UCSD-AML1 (cell line): ENCODE measurements around the gene SIGLEC1.

ENCODE experiments used
- DNase-seq: peaks from one replicate; lab custom pipeline; 2025; ENCODE audit not compliant: unreplicated experiment; lab: John Stamatoyannopoulos, UW

The SIGLEC1 gene

DNA sequence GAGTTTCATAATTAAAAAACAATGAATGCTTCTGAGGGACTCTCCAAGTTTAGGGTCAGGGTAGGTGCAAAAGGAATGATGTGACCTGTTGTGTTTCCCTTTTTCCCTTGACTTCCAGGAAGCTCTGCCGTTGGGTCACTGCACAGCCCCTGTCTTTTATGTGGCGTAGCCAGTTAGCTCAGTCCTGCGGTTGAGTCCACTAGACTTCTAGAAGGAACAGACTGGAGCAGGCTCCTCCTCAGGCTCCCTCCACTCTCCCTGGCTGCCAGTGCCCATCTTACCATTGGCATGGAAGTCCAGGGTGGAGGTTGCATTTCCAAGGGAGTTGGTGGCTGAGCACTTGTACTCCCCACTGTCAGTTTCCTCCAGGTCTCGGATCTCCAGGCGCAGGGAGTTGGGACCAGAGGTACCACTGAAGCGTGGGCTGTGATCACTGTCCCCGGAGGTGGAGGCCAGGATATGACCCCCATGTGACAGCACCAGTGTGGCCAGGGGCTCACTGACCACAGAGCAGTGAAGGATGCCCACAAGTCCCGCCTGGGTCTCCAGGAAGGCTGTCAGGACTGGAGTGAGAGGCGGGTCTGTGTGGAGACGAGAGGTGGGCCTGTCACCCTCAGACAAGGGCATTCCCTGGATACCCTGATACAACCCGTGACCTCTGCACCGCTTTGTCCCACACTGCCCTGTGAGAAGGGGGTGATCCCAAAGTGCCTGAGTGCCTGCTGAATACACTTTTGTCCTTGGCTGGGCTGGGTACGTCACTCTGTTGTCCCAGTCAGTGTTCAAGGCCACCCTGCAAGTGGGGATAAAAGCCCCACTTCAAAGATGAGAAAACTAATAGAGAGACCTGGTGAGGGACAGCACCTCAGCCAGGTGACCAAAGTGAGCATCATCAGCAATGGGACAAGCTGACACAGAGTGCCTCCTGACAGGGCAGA lies 11.1 kb downstream of the SIGLEC1 start:
- DNase-seq, result no peak

DNA sequence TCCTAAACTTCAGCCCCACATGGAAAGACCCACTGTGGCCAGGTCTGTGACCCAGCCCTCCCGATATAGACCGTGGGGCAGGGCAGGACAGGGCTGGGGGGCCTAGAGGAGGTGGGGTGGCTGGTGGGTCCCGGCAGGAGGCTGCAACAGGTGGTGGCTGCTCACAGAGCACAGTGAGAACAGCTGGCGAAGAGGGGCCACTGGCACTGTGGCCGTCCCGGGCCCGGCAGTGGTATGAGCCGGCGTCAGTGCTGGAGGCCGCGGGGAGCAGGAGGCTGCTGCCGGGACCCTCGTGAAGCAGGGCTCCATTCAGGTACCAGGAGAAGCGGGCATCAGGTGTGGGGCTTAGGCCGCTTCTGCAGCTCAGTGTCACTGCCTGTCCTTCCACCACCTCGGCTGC lies 13.4 kb downstream of the SIGLEC1 start:
- DNase-seq, result no peak

DNA sequence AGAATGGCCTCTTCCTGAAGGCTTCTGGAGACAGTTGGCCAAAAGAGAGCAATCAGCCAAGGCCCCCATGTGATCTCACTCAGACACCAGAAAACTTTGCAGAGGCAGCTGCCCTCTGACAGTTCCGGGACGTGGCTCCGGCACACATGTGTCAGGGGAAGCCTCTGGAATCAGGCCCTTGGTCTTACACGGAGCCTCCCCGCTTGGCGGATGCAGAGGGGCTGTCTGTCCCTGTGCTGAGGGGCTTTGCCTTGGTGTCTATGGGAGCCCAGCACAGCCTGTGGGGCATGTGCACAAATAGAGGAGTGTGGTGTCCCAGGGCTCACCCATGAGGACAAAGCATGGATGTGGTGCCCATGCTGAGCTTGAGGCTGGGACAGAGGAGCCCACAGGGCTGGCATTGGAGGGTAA lies 13.8 kb downstream of the SIGLEC1 start:
- no peak for DNase-seq

DNA sequence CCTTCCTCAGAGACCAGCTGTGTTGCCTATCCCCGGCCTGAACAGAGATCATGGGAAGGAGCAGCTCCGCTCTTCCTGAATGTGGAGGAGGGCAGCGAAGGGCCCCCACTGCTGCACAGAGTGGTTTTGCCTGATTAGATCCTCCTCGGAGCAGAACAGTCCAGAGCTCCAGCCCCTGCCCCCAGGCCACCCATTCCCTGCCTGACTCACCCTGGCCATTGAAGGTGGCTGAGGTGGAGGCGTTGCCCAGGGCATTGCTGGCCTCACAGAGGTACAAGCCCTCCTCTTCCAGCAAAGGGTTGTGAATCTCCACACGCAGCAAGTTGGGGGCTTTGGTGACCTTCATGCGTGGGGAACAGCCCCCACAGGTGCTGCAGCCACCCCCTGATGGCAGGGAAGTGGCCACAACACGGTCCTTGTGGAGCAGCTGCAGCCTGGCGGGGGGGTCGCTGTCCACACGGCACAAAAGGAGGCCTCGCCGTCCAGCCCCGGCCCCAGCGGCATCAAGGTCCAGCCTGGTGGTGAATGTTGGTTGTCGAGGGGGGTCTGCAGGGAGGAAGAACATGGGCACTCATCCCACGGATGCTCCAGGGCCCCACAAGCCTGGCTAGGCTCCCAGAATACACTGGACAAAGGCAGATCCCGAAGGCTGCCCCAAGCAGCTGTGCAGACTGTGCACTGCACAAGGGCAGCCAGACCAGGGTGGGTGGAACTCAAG lies 14.7 kb downstream of the SIGLEC1 start:
- no peak for DNase-seq

DNA sequence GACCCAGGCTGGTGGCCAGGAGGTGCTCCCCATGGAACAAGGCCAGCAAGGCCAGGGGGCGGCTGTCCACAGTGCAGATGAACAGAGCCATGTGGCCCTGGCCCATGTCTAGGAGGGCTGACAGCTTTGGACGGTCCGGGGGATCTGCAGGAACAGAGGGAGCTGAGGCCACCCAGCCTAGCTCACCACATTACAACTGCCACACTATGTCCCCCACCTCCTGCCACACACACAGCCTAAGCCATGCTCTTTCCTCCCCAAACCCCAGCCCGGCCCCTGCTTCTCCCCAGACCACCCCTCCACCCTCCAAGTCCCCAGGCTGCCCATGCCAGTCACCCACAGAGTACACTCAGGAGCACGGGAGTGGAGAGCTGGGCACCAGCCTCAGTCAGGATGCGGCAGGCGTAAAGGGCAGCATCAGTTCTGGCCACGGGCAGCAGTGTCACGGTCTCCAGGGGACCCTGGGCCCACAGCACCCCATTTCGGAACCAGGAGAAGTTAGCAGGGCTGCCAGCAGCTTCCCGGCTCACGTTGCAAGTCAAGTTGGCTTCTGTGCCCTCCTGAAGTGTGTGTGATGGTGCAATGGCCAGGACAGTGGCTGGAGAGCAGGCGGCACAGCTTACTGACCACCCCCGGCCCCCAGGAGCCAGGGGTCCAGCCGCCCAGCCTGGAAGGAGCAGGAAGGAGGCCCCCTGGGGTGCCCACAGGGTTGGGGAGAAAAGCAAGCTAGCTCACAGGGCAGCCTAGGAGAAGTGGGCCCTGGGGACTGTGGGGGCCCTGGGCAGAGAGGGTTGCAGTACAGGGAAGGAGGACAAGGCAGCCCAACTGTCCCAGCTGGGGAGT lies 15.4 kb downstream of the SIGLEC1 start:
- no peak for DNase-seq

DNA sequence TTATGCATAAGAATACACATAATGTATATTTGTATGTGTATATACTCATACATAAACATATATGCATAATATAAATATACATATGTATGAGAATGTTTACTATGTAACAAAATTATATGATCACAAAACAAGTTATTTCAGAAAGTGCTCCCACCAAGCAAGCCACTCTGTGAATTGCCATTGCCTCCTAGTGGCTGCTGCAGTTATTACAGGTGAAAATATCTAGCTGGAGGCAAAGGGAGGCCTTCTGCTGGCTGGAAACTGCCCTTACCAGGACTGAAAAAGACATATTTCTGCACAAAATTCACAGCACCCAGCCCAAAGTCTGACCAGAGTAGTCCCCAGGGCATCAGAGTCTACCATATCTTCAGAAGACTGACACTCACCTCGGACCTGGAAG lies 16.2 kb downstream of the SIGLEC1 start:
- DNase-seq, result no peak

DNA sequence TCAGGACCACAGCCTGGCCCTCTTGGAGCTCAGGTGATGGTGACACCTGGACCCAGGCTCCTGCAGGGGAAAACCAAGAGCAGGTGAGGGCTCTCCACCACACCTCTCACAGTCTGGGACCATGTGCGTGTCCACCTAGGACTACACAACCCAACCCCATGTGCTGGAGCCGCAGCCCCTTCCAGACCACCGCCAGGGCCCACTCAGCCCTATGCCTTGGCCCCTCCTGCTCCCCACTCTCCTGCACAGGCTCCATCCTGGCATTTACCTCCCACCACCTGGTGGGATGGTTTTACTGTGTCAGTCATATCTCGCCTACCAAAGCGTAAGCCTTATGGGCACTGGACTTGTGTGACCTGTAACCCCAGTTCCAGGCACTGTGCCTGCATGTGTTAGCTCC lies 17.5 kb downstream of the SIGLEC1 start:
- DNase-seq, result no peak

DNA sequence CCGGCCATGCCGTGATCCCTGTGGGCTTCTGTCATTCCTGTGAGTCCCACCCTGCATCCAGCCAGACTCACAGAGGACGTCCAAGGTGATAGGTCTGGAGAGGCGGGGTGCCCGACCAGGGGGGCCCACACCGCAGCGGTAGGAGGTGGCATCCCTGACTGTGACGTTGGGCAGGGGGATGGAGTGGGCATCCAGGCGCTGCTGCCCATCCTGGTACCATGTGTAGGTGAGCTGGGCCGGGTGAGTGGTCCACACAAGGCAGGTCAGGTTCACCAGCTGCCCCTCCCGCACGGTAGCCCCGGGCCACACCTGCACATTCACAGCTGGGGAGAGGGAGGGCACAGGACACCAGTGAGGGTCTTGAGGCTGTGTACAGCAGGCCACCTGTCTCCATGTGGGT lies 19.0 kb downstream of the SIGLEC1 start:
- DNase-seq, result no peak

DNA sequence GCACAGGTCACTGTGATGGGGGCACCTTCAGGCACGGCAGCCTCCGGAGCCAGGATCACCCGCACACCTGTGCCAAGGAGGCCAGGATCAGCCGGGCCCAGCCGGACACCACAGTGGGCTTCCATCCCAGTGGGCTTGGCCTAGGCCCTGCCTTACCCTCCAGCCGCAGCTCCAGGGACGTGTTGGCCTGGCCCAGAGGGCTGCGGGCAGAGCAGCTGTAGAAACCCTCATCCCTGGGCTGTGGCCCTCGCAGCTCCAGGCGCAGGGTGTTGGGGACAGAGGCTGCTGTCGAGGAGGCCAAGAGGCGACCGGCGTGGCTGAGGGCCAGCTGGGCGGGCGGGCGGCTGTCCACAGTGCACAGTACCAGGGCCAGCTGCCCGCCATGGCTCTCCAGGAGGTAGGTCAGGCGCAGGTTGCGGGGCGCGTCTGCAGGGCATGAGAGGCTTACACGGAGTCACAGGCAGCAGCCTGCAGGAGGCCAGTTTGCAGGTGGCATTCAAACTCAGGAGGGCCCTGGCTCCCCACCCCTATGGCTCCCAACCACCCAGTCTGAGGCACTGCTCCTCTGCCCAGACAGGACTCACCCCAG lies 19.6 kb downstream of the SIGLEC1 start:
- DNase-seq, result no peak

DNA sequence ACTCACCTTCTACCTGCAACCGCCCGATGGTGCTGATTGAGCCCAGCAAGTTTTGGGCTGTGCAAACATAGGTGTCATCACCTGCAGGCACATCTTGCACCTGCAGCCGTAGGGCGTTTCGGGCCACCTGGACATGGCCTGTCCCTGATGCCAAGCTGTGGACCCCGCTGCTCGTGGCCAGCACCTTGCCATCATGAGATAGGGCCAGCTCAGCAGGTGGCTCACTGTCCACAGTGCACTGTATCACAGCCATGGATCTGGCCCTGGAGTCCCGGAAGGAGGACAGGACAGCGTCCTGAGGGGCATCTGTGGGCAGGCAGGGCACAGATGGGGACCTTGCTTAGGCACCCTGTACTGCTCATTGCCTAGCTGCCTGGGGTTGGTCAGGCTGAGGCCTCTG lies 20.5 kb downstream of the SIGLEC1 start:
- DNase-seq, result no peak

DNA sequence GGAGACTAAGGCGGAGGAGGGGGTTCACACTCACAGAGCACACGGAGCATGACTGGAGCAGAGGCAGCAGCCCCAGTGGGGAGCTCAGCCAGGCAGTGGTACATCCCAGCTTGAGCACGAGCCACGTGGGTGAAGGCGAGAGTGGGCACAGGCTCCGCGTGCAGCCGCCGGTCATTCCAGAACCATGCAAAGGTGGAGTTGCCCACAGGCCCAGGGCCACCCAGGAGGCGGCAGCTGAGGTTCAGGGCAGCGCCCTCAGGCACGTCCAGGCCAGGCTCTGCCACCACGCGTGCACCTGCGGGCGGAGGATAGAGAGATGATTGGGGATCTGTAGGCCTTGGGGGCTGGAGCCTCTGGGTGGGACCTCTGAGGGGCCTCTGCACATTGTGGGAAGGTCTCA lies 21.1 kb downstream of the SIGLEC1 start:
- DNase-seq, result no peak

DNA sequence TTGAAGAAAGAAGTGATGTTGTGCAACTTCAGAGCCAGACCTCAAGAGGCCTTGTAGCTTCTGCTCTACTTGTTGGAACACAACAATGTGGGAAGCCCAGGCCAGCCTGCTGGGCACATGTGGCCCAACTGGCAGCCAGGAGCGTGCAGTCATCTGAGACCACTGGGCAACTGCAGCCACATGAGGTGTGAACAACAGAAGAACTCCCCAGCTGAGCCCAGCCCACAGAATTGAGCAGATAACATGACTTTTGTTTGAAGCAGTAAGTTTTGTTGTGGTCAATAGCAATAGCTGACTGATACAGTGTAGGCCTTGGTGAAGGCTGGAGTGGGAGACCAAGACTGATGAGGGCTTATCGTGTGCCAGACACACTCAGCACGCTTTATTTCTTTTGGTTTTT lies 22.0 kb downstream of the SIGLEC1 start:
- DNase-seq, result no peak

DNA sequence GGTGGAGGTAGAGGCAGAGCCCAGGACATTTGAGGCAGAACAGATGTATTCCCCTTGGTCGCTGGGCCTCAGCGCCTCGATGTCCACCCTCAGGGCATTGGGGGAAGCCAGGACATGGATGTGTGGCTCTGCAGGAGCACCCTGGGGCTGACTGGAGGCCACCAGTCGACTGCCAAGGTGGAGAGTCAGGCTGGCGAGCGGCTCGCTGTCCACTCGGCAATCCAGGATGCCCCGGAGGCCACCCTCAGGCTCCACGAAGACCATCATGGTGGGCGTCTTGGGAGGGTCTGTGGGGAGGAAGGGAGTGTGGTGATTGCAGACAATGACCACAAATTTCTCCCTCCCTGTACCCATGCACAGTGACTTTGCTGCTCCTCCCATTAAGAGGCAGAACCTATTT lies 22.4 kb downstream of the SIGLEC1 start:
- no peak for DNase-seq

DNA sequence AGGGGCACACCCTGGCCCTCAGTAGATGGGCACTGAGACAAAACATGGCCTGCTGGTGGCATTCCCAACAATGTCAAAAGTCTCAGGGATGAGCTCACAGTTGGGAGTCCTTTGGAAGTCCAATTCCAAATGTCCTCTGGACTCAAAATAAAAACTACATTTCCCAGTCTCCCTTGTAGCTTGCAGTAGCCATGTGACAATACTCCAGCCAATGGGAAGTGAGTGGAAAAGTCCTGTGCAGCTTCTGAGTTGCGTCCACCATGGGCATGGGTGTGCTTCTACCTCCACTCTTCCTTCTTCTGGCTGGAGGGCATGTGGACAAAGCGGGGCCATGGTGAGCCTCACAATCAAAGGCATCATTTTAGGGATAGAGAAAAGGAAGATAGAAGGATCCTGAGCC lies 24.7 kb downstream of the SIGLEC1 start:
- DNase-seq, result no peak

DNA sequence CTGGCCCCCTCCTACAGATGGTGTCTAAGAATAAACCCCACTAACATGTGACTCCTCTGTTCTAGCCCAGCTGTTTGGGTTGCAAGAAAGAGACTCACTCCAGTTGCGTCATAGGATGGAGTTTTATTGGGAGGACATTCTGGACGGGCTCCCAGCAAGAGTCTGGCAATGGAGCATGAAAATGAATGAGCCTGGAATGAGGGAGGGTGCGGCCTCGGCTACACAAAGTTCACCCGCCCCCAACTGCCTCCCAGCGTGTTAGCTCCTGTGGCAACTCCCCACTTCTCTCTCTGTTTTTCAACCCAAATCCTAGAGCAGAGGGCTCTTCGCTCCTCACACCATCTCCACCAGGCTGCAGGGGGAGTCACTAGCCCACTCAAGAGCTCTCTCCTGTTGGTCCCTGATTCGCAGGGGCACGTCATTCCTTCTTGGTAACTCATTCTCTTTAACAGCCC lies 25.5 kb downstream of the SIGLEC1 start:
- DNase-seq, result no peak

DNA sequence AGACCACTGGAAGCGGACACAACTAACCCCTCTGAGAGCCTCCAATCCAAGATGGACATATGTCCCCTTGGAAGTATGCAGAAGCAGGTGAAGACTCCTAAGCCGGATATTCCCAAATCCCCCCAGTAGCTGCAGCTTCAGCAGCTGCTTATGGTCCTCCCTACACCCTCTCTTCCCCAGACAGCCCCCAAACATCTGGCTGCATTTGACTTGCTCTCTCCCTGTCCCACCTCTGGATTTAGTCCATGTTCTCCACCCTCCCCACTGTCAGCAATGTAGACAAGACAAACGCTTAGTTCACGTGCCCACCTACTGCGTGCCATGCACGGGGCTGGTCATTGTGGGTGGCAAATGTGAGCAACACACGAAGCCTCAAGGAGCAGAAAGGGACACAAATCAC lies 26.0 kb downstream of the SIGLEC1 start:
- DNase-seq, result no peak

DNA sequence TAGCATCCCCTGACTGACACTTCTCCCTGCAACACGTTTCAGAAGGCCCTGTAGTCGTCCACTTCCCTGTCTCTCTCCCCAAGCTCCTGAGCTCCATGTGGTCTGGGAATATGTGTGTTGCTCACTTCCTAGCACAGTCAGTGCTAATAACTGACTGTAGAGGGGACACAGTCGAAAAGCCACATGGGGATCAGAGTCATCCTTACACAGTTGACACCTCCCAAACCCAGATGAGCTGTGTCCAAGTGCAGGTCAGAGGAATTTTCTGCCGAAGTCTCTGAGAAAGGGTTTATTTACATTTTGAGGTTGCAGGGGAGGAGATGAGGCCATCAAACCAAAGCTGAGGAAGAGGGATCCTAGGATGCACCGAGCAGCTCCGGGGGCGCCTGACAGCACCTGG lies 27.1 kb downstream of the SIGLEC1 start:
- no peak for DNase-seq

DNA sequence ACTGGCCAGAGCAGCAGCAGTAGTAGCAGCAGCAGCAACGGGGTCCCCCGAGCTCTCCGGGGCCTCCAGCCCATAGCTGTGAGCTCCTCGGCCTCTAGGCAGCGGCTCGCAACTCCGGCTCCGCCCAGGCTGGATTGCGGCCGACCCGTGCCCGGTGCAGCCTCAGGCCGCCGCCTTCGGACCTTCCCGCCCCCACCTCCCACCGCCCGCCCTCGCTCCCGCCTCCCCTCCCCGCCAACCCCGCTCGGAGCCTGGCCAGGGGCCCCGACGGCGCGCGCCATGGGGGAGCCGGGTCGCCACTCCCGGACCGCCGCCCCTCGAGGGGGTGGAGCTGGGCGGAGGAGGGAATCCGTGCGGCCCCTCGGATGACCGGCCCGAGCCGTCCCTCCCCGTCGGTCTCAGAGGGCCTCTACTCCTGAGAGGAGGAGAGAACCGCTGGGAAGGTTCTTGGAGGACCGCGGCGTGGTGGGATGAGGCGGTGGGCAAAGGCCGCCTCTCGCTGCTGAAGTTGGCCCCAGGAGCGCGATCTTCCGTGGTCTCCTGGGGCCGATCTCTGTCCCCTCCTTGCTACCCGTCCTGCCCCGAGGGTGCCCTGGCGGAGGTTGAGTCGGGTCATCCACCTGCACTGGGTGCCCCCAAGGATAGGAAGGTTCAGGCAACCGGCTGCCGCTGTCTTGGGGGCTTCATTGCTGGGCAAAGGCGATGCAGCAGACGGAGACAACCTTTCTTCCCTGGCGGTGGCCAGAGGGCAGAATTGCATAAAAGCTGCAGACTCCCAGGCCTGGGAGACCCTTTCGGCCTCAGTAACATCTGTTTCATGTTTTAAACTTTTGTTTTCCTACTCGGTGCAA lies 30.2 kb downstream of the SIGLEC1 start, which contains the start of gene ADAM33:
Gene ADAM33, minus strand, starts transcription at position 80 of the 851 bp plus-strand sequence. Its CDS starts 6 bp downstream, at position 74.
- DNase-seq, result no peak

DNA sequence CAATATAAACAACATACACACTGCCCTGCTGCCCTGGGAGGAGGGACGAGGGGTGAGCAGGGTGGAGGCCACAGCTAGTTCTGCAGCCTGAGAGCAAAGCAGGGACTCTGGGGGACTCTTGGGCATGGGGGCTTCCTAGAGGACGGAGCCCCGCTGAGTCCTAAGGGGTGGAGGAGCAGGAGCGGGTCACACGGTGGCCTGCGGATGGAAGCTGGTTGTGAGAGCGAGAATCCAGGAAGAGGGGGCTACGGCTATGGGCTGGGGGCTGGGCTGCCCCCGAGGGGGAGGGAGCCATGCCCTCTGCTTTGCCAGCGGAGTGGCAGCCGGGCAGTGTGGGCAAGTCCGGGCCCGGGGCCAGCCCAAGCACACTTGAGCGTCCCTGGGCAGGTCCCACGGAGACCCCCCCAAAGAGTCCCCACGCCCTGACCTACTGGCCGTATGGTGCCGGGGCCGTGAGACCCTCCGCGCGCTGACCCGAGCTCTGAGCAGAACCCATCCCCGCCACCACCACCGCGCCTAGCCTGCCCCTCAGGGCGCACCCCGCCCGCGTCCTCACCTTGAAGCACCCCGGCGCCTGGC lies 31.0 kb downstream of the SIGLEC1 start:
- no peak for DNase-seq
